ENCODE measurements around the gene LHB.

LHB gene

DNA sequence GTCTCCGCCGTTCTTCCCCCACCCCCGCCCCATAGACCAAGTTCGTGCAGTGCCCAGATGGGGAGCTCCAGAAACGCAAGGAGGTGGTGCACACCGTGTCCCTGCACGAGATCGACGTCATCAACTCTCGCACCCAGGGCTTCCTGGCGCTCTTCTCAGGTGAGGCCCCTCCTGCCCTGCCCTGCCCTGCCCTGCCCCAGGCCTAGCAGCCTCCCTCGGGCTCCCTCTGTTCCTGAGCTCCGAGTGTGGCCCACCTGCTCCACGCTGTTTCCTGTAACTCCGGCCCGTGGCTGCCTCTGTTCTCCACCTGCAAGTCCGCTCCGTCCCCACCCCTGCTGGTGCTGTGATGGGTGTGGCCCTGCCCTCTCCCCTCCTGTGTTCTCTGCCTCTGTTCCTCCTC, 6.4 kb downstream of the LHB start:
- no peak for ATAC-seq
- DNase-seq, result no peak

DNA sequence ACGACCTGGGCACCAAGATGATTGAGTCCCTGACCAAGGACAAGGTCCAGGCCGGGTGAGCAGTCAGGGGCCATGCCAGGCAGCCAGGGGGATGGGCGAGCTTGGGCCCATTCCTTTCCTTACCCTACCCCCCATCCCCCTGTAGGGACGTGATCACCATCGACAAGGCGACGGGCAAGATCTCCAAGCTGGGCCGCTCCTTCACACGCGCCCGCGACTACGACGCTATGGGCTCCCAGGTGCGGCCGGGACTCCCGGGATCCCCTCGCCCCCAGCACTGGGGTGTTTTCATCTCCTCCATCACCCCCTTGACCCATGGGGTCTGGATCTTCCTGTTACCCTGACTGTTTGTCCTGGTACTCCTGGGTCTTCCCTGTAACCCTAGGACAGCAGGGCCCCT, 7.1 kb downstream of the LHB start:
- DNase-seq, result no peak
- ATAC-seq, result no peak

DNA sequence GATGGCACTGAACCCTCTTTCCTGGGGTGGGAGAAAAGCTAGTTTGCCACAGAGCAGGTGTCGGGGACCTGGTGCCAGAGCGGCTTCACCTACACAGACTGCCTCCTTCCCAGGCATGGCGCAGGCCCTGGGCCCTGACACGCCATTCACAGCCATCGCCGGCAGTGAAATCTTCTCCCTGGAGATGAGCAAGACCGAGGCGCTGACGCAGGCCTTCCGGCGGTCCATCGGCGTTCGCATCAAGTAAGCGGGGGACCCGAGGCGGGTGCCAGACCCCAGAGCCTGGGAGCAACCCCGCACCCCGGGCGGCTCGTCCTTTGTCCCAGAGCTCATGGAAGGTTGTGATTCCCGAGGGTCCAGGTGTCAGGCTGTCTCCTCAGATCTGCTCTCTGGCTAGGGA, 10.0 kb downstream of the LHB start:
- ATAC-seq (no peak), DNase-seq (no peak)

DNA sequence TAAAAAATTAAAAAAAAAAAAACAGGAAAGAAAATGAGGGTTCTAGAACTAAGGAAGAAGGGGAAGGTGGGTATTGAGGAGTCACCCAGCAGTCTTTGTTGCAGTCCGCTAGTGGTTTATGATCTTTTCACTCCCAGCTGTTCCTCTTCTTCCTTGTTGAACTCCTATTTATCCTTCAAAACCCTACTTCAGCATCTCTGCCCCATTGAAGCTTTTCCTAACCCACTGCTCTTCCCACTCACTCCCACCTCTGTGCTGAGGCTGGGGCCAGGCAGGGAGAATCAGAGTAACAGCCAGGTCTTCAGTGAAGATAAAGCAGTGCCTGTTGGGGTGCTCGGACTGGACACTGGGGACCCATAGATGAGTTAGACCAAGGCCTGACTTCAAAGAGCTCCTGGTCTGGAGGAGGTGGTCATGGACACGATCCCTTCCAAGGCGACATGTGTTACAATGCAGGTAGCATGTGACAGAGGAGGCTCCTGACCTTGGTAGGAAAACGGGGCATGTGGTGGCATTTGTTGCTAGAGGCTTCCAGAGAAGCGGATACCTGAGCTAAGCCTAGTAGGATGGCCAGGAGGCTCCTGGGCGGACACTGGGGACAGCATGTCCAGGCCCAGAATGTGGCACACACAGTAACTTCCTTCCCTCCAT, 11.8 kb downstream of the LHB start:
- DNase-seq (no peak), ATAC-seq (no peak)

DNA sequence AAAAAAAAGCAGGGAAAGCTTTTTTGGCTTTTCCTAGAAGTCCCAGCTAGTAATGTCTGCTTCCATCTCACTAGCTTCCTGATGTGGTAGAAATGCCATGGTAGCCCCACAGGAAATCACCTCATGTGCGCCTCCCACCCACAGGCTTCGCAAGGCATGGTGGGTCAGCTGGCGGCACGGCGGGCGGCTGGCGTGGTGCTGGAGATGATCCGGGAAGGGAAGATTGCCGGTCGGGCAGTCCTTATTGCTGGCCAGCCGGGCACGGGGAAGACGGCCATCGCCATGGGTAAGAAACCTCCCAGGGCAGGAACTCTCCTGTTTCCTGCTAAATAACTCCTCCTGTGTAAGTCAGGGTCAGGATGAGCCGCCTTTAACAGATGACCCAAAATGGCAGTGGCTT, 12.8 kb downstream of the LHB start:
- DNase-seq (no peak), ATAC-seq (no peak)

DNA sequence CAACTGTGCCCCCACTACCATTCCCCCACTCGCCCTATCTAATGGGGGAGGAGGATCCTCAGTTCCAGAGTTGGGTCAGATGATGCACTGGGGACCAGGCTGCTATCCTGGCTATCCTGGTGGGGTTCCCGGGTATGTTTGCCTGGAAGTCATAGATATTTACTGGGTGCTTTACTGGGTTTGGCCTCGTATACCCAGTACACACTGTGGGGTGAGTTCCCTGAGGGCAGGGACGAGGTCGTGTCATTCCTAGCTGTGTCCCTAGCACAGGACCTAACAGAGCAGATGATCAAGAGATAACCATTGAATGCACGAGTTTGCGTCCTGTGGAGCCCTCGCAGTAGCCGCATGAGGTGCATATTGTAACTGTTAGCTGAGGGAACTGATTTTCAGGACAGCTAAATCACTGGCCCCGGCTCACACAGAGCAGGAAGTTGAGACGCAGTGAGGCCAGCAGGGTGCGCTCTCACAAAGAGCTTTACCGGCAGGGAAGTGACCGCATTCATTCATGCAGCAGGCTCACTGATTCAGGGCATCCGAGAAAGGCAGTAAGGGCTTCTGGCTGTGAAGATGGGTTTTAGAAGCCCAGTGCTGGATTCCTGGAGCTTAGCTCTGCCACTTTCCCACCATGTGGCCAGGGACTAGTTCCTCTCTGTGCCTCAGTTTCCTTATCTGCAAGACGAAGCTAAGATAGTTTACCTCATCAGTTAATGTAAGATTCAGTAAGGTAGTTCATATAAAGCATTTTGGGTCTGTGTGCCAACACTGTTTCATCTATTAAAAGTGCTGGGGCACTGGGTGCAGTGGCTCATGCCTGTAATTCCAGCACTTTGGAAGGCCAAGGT, 17.2 kb downstream of the LHB start:
- DNase-seq, result peak; percentile 73
- peak; percentile 77 for ATAC-seq

DNA sequence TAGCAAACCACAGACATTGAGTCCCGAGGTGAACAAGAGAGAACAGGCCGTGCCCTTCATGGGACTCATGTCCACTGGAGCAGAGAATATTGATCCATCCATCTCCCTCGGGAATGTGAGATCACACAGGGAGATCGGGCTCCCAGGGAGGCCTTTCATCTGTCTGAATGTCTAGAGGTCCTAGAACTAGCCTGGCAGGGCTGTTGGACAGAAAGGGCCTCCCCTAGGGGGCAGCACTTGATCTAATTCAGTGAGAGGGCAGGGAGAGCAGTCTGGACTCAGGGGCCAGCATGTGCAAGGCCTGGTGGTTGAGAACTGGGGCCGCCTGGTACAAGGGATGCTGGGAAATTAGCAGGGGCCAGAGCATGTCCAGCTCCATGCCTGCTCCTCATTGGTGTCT, 18.9 kb downstream of the LHB start:
- ATAC-seq (no peak), DNase-seq (peak; percentile 75)

DNA sequence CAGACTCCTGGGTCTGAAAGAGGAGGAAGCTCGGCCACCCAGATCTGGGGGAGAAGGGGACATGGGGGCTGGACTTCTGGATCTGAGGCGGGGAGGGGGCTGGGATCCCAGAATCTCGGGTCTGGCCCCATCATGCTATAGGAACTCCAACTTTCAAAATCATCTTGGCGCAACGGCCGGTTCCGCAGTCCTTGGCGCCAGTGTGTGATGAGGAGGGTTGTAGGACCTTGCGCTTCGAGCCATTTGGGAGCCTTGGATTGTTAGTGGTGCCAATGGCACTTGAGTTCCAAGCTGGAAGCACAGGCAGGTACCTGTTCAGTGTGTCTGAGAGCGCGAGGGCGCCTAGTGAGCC, 22.9 kb downstream of the LHB start:
- DNase-seq (no peak), ATAC-seq (no peak)

DNA sequence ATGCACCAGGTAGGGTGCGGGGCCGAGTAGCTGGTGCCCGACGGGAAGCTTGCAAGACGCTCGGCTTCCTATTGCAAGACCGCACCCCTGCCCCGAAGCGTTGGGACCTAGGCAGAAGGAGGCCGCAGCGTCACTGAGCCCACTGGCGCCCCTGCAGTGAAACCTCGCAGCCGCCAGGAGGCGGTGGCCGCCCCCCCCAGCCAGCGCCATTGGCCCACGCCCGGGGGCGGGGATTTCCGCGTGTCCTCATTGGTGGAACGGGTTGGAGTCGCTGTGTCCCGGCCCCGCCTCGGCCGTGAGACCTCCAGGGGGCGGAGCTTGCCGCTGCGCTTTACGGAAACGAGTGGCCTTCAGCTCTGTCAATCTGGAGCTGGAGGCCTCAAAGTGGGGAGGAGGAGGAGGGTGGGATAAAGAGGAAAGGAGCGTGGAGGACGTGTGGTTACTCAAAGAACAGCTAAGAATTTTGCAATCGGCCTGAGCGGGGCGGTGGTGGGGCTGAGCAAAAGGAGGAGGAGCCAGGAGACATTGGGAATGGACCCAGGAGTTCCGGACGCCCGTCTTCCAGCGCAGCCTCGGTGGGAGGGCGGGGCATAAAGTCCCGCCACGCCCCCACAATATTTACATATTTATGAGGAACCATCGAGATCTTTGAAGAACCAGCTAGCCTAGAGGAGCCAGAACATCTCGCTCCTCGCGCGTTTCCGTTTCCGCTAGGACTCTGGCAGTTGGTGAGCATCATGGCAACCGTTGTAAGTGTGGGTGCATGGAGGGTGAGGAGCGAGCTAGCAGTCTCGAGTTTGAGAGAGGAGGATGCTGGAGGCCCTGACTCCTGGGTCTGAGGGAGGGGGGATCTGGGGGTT, 23.5 kb downstream of the LHB start, which contains the start of the genes GYS1 and RUVBL2:
Gene GYS1, minus strand, starts transcription at position 135 of the 860 bp plus-strand sequence. CDS start 197 bp downstream, outside the sequence.
Gene RUVBL2, plus strand, starts transcription at position 713 of the 860 bp plus-strand sequence. Its CDS starts 25 bp downstream, at position 738.
- ATAC-seq (peak; percentile 95), DNase-seq (peak; percentile 100)

DNA sequence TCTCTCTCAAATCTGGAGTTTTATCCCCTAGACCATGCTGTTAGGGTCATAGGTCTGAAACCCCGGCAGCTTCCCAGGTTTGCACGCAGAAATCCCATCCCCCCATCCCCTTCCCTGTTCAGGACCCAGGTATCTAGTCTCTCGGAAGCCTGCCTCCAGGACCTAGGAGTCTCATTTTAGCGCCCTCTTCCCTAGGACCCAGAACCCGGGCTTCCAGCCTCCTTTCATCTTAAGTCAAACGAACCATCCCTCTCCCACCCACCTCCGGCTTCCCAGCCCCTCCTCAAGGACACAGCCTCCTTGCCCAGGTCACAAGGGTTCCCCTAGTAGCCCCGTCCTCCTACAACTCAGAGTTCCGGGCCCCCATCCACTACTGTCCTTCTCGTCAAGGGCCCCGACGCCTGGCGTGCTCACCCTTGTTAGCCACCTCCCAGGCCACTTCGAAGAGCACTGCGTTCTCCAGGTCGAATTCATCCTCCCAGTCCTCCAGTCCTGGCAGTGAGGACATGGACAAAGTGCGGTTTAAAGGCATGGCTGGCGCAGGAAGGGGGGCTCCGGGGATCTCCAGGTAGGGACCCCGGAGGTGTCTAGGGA, 24.2 kb downstream of the LHB start:
- ATAC-seq, result no peak
- peak; percentile 31 for DNase-seq

DNA sequence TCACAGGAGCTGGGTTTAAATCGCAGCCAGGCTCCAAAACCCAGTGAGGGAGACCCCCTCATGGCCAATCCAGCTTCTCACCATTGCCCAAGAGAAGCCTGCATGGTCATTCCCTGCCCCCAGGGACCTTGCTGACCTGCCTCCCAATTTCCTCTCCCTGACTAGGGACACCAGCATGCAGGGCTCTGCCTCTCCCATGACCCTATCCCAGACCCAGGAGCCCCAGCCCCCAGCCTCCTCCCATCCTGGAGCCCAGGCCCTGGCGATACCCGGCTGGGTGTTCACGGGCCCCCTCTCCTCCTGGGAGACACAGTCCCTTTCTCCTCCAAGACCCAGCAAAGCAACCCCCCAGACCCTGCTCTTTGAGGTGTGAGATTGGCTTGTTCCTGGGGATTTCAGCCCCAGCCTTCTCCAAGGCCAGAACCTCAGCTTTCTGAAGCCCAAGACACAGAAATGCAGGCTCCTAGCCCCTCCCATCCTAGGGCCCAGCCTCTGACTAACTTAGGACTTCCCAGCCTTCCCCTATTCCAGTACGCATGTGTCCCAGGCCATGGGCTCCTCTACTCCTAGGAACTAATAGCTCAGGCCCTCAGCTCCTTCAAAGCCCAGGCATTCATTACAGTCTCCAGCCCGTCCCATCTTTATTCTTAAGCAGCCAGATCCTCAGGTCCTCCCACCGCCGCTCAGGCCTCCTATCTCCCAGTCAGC, 24.9 kb downstream of the LHB start:
- DNase-seq, result no peak
- no peak for ATAC-seq

DNA sequence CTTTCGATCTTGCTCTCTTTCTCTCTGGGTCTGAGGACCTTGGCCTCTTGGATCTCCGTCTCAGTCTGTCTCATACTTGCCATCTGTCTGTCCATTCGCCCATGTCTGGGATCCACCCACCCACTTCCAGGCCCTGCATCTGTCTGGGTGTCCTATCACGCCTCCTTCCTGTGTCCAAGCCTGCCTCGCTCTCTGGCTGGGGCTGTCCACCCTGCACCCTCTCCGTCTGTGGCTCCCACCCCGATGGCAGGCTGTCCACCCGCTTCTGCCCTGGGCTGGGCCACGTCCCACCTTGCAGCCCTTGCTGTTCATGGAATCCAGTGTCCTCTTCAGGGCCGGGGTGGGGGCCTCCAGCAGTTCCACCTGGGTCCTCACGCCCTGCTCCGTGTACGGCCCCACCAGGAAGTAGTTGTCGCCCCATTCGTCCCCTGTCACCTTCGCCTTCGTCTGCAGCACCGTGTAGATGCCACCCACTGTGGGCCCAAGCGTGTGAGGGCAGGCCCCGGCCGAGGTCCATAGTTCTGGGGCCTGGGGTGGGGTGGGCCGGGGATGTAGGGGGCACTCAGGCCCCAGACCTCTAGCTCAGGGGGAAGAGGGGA, 25.8 kb downstream of the LHB start:
- no peak for DNase-seq

DNA sequence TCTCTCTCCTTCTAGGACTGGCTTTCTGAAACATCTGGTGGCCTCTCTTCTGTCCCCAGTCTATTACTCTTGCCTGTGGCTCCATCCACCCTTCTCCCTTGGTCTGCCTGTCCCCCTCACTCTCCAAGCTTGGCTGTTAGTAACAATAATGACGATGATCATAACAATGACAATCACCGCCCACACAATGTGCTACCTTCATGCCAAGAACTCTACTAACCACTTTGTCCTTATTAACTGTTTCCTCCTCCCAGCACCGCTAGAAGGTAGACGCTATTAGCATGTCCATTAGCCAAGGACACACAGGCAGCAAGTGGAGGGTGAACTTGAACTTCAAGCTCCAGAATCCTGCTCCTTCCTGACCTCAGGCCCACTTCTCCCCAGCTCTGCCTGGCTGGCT, 26.5 kb downstream of the LHB start:
- no peak for ATAC-seq
- DNase-seq, result no peak

More for the DNA sequence above, 25.8 kb downstream of the LHB start:
- no peak for ATAC-seq

DNA sequence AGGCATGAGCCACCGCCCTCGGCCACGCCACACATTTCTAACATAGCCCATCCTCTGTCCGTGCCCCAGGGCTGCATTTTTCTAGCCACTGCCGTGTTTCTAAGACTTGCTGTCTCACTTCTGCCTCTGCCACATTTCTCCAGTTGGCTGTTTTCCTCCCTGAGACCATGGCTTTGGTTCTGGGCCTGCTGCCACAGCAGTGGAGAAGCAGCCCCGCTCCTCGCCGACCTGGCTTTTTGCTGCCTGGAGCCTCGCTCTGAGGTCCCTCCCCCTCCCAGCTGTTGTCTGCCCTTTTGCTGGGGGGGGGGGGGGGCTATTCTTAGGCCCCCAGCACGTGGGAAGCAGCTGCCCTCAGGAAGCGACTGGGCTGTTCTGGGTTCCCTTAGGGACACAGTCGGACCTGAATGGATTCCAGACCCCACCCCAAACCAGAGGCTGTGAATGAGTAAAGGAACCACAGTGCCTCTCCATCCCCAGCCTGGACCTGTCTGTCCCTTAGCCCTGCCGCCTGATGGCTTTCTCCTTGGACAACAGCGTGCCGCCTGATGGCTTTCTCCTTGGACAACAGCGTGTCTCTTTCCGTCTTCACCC, 27.1 kb downstream of the LHB start:
- DNase-seq (no peak), ATAC-seq (no peak)

DNA sequence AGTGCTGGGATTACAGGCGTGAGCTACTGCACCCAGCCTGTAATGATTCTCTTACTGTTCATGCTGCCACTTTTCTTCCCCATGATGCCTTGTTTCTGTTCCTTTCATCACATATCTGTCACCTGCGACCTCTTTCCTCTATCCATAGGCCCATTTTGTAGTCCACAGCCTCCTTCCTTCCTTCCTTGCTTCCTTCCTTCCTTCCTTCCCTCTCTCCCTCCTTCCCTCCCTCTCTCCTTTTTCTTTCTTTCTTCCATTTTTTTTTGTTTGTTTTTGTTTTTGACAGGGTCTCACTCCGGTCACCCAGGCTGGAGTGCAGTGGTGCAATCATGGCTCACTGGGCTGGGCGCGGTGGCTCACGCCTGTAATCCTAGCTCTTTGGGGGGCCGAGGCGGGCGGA, 28.0 kb downstream of the LHB start:
- no peak for ATAC-seq
- DNase-seq, result no peak

DNA sequence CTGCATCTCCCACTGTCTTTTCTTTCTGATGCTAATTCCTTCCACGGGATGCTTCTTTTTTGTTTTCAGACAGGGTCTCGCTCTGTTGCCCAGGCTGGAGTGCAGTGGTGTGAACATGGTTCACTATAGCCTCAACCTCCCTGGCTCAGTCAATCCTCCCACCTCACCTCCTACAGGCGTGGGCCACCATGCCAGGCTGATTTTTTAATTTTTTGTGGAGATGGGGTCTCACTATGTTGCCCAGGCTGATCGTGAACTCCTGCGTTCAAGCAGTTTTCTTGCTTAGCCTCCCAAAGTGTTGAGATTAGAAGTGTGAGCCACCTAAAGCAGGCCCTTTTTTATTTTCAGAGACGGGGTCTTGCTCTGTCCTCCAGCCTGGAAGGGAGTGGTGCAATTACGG, 28.6 kb downstream of the LHB start:
- no peak for ATAC-seq

DNA sequence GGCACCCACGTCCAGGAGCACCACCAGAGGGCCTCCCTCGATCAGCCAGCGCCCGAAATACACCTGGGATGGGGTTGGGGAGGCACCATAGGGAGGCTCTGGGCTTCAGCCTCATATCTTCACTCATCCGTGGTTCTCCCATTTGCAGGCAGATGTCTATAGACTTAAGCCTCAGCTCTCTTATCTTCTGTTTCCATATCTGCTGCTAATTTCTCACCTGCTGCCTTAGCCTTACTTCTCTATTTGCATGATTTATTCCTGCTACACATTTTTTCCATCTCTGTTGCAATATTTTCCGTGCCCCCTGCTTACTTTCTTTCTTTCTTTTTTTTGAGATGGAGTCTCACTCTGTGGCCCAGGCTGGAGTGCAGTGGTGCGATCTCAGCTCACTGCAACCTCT, 29.6 kb downstream of the LHB start:
- DNase-seq (no peak), ATAC-seq (peak; percentile 67)

More for the DNA sequence above, 28.6 kb downstream of the LHB start:
- DNase-seq, result no peak

DNA sequence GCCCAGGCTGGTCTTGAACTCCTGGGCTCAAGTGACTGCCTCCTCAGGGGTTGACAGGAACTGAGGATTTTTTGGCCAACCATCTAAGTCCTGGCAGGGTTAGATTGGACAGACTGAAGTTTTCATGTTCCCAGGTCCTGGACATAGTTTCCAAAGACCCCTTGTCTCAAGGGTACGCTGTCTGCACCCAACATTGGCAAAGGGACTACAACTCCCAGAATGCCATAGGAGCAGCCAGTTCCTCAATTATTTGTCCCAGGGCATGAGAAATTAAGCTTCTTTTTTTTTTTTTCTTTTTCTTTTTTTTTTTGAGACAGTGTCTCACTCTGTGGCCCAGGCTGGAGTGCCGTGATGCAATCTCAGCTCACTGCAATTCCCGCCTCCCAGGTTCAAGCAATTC, 30.7 kb downstream of the LHB start:
- ATAC-seq (no peak), DNase-seq (no peak)

DNA sequence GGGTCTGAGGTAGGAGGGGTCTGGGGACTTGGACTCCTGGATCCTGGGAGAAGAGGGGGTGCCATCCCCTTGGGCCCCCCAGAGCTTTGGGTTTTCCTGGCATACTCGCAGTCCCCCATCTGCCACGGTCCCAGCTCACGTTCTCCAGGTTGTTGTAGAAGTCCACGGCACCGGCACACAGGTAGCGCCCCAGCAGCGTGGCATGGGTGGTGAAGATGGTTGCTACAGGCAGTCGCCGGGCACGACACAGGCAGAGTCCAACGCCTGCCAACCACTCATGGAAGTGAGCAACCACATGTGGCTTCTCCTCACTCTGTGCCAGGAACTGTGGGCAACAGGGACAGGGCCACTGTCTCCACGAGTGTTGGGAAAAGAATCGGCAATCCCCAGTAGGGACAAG, 31.2 kb downstream of the LHB start:
- DNase-seq (no peak), ATAC-seq (no peak)

DNA sequence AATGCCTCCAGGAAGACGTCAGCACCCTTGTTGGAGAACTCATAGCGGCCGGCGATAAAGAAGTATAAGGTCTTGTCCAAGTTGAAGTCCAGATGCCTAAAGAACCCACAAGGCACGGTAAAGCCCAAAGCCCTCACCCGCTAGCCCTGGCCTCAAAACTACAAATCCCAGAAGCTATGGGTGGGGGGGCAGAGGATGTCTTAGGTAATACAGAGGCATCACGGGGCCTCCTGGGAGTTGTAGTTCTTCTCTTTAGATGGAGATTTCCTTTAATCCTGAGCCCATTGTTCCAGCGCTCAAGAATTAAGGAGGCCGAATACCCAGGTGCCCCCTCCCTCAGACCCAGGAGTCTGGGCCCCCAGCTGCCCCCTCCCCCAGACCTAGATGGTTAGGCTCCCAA, 34.6 kb downstream of the LHB start:
- DNase-seq (no peak), ATAC-seq (no peak)

DNA sequence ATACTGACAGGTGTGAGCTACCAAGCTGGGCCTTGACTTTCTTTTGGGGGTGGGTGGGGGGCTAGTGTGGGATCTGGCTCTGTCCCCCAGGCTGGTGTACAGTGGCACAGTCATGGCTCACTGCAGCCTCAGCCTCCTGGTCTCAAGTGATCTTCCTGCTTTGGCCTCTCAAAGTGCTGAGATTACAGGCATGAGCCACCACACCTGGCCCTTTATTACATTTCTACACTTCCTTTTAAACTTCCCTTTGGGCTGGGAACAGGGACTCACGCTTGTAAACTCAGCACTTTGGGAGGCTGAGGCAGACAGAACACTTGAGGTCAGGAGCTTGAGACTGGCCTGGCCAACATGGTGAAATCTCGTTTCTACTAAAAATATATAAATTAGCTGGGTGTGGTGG, 39.8 kb downstream of the LHB start:
- no peak for DNase-seq
- no peak for ATAC-seq
